Spinal cord (tissue), 10 donors: ENCODE data around the gene TMEM181. TPM values are rescaled to one million over a fixed set of nuclear protein-coding genes. Genes with fewer than 3 reads are reported as not detected.
"Not testable (repeated sequence)": the region's sequence is repeated elsewhere in the genome, so short reads cannot be mapped to it uniquely, and the experiment has no call there.

ENCODE experiments used
- DNase-seq, 6 donors: peaks; one replicate each; pipeline versions ENCODE4 v3.0.0 to v3.0.0-alpha.2; 2013 to 2015; ENCODE audit warnings: low spot score in 6 of 6, low read depth in 4 of 6
- H3K27ac ChIP-seq: one replicate; pipeline ENCODE4 v1.5.1; 2013; ENCODE audit warnings: low read depth, low read length, control low read depth
- H3K27me3 ChIP-seq: one replicate; pipeline ENCODE4 v1.6.1; 2013; ENCODE audit warnings: low read length; ENCODE audit not compliant: control insufficient read depth, insufficient read depth
- H3K36me3 ChIP-seq: one replicate; pipeline ENCODE4 v1.6.1; 2013; ENCODE audit warnings: low read length; ENCODE audit not compliant: control insufficient read depth, insufficient read depth
- H3K4me1 ChIP-seq: one replicate; pipeline ENCODE4 v1.6.1; 2013; ENCODE audit warnings: low read length; ENCODE audit not compliant: control insufficient read depth, insufficient read depth
- H3K4me3 ChIP-seq: one replicate; pipeline ENCODE4 v1.5.1; 2013; ENCODE audit warnings: low read depth, low read length, control low read depth
- H3K9me3 ChIP-seq: one replicate; pipeline ENCODE4 v1.6.1; 2013; ENCODE audit warnings: low read length; ENCODE audit not compliant: control insufficient read depth, insufficient read depth
- WGBS: methylation state at CpG from one replicate; pipeline ENCODE4 v1.1.5; 2013; ENCODE audit warnings: missing lambda C conversion rate; ENCODE audit not compliant: insufficient coverage; 5-methylcytosine and 5-hydroxymethylcytosine counted together
- polyA plus RNA-seq, 2 donors: library from polyadenylated mRNA; unstranded; fragments of 120-200 nt; gene quantifications; one replicate each; pipeline ENCODE4 v1.2.1, GENCODE V29; 2013; ENCODE audit not compliant: insufficient read length in 2 of 2
- total RNA-seq, 2 donors: library from RNA; depleted of rRNA in 1 of 2; stranded (reverse); fragments of 120-200 nt in 1 of 2; fragments of >200 nt in 1 of 2; gene quantifications; one replicate each; pipeline versions ENCODE4 v1.2.3 to v1.2.4, GENCODE V29; 2013 to 2014
- donor health status: healthy.

The TMEM181 gene
- total and polyA plus RNA-seq, 4 donors: 31.8 to 59.0 (median 40.1) TPM

DNA sequence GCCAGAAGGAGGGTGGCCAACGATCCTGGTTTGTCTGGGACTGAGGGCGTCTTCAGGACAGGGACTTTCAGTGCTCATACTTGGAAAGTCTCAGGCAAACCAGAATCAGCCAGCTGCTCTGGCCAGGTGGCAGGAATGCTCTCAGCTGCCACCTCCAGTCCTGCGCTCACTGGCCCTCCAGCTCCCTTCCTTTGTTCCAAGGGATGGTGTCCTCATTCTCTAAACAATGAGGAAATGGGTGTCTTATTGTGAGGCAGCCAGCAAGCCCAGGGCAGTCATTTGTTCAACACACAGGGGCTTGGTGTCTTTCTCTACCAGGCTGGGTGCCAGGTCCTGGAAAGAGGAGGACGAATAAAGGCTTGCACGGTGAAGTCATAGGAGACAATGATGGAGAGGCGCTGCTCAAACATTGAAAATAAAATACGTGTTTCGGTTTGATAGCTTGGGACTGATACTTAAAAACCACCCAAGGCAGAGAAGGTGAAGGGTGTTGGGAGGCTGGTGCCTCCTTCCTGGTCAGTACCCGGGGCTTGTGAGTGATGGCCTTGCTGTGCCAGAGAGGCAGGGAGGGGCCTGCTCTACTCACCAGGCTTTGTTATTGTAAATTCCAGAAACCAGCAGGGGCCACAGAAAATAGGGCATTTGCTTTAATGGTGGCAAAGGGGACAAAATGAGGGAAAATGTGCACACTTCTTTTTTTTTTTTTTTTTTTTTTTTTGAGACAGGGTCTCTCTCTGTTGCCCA, 11.3 kb upstream of the TMEM181 start:
- Histone ChIP-seq H3K9me3 (no peaks in the 10 kb centered on the region), H3K4me3 (no peak overlapping the region)
- DNase-seq: peak in 2 of 6 donors; percentile 55 to 69

DNA sequence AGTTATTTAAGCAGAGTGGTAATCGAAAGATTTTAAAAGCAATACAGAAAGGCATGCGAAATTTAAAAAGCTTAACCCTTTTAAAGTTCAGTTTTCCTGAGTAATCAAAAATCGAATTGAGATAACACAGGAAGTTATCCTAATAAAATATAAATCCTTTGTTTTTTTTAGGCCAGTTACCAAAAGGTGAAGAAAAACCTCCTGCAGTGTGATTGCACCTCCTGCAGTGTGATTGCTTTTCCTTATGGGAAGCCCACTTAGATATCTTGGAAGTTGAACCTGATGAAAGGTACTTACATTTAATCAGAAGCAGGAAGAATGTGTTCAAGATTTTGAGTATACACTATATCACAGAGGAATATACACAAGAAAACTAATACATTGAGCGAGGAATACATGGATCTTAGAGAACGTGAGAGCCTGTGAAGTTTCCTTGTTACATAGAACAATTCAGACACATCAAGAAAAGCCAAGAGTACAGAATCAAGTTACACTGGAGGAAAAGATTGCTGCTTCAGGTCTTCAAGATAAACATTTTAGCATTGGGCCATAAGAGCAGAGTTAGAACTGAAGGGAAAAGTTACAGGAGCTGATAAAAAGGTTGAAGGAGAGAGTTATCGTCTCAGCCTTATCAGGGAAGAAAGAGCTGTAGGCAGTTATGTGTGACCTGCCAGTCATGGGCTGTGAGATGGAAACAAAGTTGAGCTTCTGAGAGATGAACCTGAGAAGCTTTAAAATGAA, 7.7 kb upstream of the TMEM181 start:
- Histone ChIP-seq H3K27me3 (no peaks in the 10 kb centered on the region), H3K36me3 (peaks cover 4% of the 10 kb centered on the region), H3K27ac (no peak overlapping the region), H3K4me3 (no peak overlapping the region), H3K4me1 (peaks cover 17% of the 10 kb centered on the region), H3K9me3 (no peaks in the 10 kb centered on the region)
- no peak for DNase-seq
- 94% methylated on average over 2 of the region's 6 CpGs for WGBS

More for the DNA sequence above, 11.3 kb upstream of the TMEM181 start:
- no peaks in the 10 kb centered on the region for H3K27me3 ChIP-seq
- no peak overlapping the region for H3K27ac ChIP-seq
- WGBS: 45% methylated on average over 7 of the region's 9 CpGs
- H3K4me1 ChIP-seq: peaks cover 24% of the 10 kb centered on the region
- peaks cover 10% of the 10 kb centered on the region for H3K36me3 ChIP-seq

DNA sequence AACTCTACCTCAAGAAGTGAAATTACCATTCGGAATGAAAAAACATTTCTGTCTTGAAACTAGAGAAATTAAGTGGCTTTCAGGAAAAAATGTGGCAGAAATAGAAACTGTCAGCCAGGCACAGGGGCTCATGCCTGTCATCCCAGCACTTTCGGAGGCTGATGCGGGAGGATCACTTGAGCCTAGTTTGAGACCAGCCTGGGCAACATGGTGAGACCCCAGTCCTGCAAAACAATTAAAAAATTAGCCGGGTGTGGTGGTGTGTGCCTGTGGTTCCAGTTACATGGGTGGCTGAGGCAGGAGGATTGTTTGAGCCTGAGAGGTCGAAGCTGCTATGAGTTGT, 7.1 kb upstream of the TMEM181 start:
- H3K4me3 ChIP-seq: no peak overlapping the region
- peaks cover 13% of the 10 kb centered on the region for H3K4me1 ChIP-seq
- no peak for DNase-seq
- WGBS: 98% methylated on average over 4 of the region's 5 CpGs
- H3K27me3 ChIP-seq: no peaks in the 10 kb centered on the region
- H3K27ac ChIP-seq: no peak overlapping the region
- no peaks in the 10 kb centered on the region for H3K9me3 ChIP-seq
- H3K36me3 ChIP-seq: no peaks in the 10 kb centered on the region

DNA sequence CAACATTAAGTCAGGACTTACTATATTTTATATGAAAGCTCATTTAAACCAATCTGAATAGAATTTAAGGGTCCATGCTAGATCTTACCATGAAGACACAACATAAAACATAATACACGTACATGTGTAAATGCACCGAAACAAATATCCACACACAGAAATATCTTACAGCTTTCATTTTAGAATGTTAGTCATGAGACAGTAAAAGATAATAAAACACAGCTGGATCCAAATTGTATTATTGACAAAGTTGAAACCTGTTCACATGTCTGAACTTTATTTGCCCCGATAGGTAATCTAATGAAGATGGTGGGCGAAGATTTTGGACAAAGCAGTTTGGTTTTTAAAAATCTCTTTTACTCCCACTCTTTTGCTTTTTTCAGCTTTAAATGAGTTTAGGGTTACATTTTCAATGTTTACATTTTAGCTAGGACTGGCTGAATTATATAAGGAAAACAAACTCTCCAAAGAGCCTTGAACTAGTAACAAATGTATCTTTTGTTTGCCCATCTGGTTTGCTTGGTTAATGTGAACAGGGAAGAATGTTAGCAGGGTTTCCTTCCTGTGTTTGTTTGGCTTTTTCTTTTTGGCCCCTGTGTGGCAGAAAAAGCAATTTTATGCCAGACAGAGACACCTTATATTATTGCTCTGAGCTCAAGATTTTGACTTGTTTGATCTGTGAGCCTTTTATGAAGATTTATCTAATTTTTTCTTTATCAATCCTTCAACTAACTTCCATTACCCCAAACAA, 5.1 kb upstream of the TMEM181 start:
- H3K9me3 ChIP-seq: no peaks in the 10 kb centered on the region
- H3K36me3 ChIP-seq: no peaks in the 10 kb centered on the region
- WGBS: no CpG with 5 or more reads among the region's 4 CpGs
- H3K27ac ChIP-seq: no peak overlapping the region
- no peak for DNase-seq
- no peak overlapping the region for H3K4me3 ChIP-seq
- H3K27me3 ChIP-seq: no peaks in the 10 kb centered on the region
- H3K4me1 ChIP-seq: peaks cover 5% of the 10 kb centered on the region

DNA sequence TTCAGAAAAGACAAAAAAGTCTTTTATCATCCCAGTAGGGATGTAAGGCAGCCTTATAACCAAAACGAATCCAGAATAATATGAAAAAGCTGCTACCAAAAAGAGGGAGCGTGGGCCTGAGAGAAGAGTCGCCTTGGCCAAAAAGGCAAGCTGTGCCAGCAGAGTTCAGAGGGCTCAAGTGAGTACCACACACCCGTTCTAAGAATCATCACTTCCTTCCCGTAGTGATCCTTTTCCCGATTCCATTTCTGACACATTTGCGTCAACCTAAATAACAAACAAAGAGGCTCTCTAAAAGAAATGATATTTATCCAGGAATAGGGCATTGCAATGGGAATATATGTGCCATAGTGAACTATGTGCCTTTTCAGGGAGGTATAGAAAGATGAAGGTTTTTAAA, 3.8 kb upstream of the TMEM181 start:
- no peak overlapping the region for H3K4me3 ChIP-seq
- whole genome bisulfite sequencing: 72% methylated on average over 3 of the region's 7 CpGs
- no peak overlapping the region for H3K27ac ChIP-seq

DNA sequence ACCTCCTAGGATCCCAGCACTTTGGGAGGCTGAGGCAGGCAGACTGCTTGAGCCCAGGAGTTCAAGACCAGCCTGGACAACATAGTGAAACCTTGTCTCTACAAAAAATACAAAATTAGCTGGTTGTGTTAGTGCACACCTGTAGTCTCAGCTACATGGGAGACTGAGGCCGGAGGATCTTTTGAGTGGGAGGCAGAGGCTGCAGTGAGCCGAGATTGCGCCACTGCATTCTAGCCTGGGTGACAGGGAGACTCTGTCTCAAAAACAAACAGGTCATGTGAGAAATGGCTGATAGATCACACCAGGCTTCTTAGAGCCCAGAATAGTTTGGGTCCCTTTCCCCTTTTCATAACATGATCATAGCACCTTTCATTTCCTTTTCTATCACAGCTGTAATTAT, 2.8 kb upstream of the TMEM181 start:
- not testable (repeated sequence) for H3K27me3 ChIP-seq, H3K9me3 ChIP-seq, H3K4me3 ChIP-seq, DNase-seq, H3K36me3 ChIP-seq, H3K27ac ChIP-seq
- peaks cover 20% of the 10 kb centered on the region for H3K4me1 ChIP-seq
- WGBS: no CpG with 5 or more reads among the region's 3 CpGs

More for the DNA sequence above, 3.8 kb upstream of the TMEM181 start:
- Histone ChIP-seq H3K4me1 (peaks cover 11% of the 10 kb centered on the region), H3K9me3 (no peaks in the 10 kb centered on the region), H3K36me3 (no peaks in the 10 kb centered on the region), H3K27me3 (no peaks in the 10 kb centered on the region)
- DNase-seq: no peak

DNA sequence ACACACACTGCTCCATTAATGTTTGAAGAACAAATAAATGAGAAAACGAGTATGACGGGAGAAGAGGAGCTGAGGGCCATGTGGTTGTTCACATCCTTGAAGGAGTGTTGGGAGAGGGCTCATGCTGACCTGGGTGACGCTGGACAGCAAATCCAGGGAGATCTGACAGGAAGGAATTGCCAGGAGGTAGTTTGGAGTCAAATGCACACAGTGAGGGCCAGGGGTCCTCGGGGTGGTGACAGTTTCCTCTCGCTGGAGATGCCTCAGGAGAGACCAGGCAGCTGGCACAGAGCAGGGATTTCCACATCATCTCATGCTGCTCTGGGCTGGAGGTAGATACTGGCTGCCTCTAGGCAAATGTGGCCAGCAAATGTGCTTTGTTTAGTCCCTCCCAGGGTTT, 2.0 kb upstream of the TMEM181 start:
- Histone ChIP-seq H3K4me1 (peaks cover 22% of the 10 kb centered on the region), H3K27ac (no peak overlapping the region), H3K27me3 (no peaks in the 10 kb centered on the region), H3K4me3 (no peak overlapping the region), H3K36me3 (no peaks in the 10 kb centered on the region), H3K9me3 (no peaks in the 10 kb centered on the region)
- WGBS: 88% methylated on average over 4 of the region's 5 CpGs
- no peak for DNase-seq

DNA sequence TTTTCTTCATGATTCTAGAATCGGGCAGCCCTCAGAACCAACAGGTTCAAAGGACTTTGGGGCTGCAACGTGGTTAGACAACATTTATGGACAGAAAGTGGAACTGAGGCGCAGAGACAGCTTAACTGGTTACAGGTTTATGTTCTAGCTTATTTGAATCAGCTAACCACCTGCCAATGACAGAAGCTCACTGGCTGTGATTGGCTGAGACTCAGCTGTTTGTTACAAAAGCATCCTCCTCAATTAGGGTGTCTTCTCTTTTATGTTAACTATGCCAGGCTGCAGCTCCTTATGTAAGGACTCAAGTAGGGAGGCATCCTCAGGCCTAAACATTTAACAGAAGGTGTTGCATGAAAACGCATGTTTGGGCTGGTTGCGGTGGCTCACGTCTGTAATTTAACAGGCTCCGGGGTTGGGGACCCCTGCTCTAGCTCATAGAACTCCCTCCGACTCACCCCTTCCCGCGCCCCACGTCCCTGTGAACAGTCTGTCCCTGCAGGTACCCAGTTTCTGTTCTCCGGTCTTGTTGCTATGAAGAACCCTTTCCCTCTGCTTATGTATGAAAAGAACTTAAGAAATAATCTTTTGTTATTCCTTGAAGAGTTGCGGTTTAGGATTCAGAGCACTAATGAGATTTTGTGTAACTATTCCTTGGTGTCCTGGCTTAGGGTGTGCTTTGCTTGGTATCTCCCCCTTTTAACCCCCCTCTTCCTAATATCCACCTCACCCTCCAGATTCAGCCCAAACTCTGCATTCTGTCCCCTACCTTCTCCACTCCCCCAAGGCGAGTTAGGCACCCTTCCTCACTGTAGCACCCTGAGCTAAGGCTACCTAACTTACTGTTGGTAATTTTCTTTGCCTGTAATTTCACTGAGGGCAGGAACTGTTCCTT, 1.2 kb upstream of the TMEM181 start:
- H3K27me3 ChIP-seq: no peaks in the 10 kb centered on the region
- 94% methylated on average over 8 of the region's 14 CpGs for WGBS
- no peak overlapping the region for H3K4me3 ChIP-seq
- H3K27ac ChIP-seq: no peak overlapping the region
- no peaks in the 10 kb centered on the region for H3K9me3 ChIP-seq
- H3K36me3 ChIP-seq: peaks cover under 1% of the 10 kb centered on the region
- no peak for DNase-seq
- peaks cover 22% of the 10 kb centered on the region for H3K4me1 ChIP-seq

DNA sequence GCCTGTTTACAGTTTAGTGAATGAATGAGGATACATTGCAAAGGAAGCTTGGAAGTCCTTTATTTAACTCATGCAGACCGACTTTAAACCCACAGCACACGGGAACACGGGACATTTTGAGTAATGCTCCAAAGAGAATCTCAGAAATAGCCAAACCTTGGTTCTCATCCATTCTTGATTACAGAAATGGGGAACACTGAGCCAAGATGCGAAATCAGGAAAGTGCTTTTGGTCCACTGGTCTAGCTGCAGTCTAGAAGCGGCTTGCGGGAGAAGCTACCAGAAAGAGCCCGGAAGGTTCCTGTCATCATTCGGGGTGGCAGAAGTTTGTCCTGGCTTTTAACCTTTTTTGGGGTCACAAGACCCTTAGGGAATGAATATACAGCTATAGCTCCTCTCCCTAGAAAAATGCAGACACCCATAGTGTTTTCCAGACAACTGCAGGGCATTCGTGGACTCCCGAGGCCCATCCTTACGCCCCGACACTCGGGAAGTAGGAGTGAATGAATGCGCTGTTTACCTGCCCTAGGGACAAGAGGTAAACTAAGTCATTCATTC, 475 bp upstream of the TMEM181 start:
- Histone ChIP-seq H3K36me3 (peaks cover 3% of the 10 kb centered on the region), H3K27me3 (no peaks in the 10 kb centered on the region), H3K4me1 (peaks cover 22% of the 10 kb centered on the region), H3K4me3 (peak overlapping the region; percentile 66), H3K9me3 (no peaks in the 10 kb centered on the region), H3K27ac (peak overlapping the region; percentile 69)
- 41% methylated on average over 13 of the region's 14 CpGs for WGBS
- no peak for DNase-seq
